Right ventricle myocardium superior (tissue), 1 donor: Measurements from ENCODE around the gene ABCA1. TPM values are rescaled to one million over a fixed set of nuclear protein-coding genes. Genes with fewer than 3 reads are reported as not detected.

ENCODE experiments used
- ATAC-seq: fragments of 200-7000 bp; cut with Tn5 transposase; one replicate; pipeline ENCODE4 v1.9.1; 2020; ENCODE audit warnings: mild to moderate bottlenecking; ENCODE audit not compliant: poor library complexity
- DNase-seq: peaks from one replicate; pipeline ENCODE4 v3.0.0-alpha.2; 2020
- intact Hi-C: fragments of 100-400 bp; cut with DNase I; formaldehyde crosslinking; loops from one replicate; pipeline ENCODE4 v1.11.2; 2022
- total RNA-seq: library from RNA; stranded (reverse); fragmentation: NEBNext Ultra II Directional; extraction: Animal tissue kit (Norgen Biotek cat#: 25700); gene quantifications from one replicate; pipeline ENCODE4 v1.2.1, GENCODE V29; 2021
- donor health status: DM: no; HTN: yes; CAD: no; lungs with severe emphysema.

The ABCA1 gene
- total RNA-seq, 1 donor from 2014 or later: 12.1 TPM

GRCh38 chr9:104750185-104750767 is 177.7 kb downstream of the ABCA1 start:
- ATAC-seq (no peak), DNase-seq (no peak)
- intact Hi-C loops: no loop called here

GRCh38 chr9:104748359-104749031 is 179.5 kb downstream of the ABCA1 start:
- ATAC-seq (peak; percentile 13), DNase-seq (no peak)
- intact Hi-C loops: no loop called here

DNA sequence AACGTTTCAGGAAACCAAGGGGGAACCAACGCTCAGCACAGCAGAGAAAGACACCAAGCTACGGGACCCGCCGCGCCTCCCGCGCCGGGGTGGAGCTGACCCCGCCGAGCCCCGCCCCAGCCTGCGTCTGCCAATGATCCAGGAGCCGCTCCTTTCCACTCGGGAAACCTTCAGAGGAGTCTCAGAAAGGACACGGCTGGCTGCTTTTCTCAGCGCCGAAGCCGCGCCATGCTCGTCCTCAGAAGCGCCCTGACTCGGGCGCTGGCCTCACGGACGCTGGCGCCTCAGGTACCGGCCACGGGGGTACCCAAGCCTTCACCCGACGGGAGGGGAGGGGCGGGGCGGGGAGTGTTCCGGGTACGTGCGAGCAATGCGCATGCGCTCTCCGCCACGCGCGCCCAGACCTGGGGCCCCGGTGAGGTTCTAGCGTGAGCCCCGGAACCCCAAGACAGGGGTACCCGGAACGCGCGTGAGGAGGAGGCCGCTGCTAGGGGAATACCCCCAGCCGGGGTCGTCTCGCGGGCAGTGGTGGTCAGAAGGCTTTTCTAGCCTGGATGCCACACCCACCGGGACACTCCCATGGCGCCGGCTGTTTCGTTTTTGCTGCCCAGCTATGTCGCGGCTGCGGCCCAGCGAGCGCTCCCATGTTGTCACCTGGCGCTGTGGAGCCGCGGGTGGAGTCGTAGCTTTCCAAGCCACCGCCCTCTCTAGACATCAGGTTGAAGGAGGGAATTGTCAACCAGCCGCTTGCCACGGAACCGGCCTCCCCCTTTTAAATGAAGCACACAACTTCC is 180.2 kb downstream of the ABCA1 start, which contains the start of gene NIPSNAP3A:
Gene NIPSNAP3A (plus strand): TSS at position 119 of the 794 bp plus-strand sequence. CDS start 110 bp downstream, at position 229.
- peak; percentile 97 for ATAC-seq
- intact Hi-C loops: no loop called here

GRCh38 chr9:104747245-104747564 is 180.8 kb downstream of the ABCA1 start:
- intact Hi-C loops: no loop called here
- peak; percentile 36 for ATAC-seq
- no peak for DNase-seq

More for the DNA sequence above, 180.2 kb downstream of the ABCA1 start, which contains the start of gene NIPSNAP3A:
- peak; percentile 94 for DNase-seq

DNA sequence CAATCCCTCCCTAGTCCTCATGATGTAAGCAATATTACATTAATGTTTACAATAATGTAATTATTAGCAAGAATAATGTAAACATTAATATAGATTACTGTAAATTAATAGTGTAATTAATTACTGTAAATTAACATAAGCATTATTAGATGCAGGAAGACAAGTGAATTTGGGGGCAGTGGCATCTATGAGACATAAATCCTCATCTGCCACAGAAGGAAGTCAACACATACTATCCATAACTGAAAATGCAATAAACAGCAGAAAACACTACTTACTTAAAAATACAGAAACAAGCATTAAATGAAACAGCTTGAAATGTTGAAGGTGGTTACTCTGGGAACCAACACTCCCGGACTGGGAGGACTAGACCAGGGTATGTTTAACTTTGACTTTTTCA is 181.2 kb downstream of the ABCA1 start:
- intact Hi-C loops: no loop called here
- DNase-seq (no peak), ATAC-seq (no peak)

GRCh38 chr9:104746285-104746684 is 181.7 kb downstream of the ABCA1 start:
- intact Hi-C loops: no loop called here
- DNase-seq (no peak), ATAC-seq (no peak)

GRCh38 chr9:104745852-104746251 is 182.1 kb downstream of the ABCA1 start:
- intact Hi-C loops: no loop called here
- DNase-seq (no peak), ATAC-seq (no peak)

DNA sequence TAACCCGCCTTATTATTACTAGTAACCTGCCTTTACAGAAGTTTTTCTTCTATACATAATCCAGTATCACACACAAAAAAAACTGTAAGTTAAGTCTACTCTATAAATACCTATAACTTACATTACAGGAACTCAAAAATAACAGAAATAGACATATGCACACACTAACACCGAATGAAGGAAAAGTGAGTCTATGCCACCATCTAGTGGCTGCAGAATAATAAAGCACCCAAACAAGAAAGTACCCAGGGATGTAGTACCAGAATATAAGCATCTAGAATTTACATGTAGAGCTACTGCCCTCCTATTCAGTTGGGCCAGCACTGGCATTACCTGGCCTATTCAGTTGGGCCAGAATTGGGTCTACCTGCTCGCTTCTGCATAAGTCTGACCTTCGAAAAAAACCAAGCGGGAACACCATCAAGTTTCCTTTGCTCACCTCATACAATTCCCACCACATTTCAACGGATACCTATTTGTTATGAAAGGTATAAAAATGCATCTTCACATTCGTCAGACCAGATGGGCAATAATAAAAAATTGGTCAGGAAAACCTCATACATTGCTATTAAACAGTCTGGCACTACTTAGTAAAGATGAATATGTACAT is 184.5 kb downstream of the ABCA1 start:
- ATAC-seq (no peak), DNase-seq (no peak)
- intact Hi-C loops: no loop called here

DNA sequence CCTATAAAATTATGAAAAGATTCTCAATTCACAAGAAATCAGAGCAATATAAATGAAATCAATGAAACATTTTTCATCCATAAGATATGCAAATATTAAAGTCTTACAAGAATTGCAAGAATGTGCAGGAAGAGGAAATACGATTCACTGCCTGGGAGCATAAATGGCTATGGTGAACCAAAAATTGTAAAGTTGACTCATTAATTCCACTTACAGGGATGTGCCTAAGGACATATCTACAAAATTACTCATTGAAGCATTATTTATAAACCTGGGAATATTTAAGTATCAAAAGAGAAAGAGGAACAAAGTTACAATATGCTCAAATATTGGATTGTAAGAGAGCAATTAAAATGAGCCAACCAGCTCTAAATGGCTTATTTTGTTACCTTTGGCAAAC is 187.3 kb downstream of the ABCA1 start:
- intact Hi-C loops: no loop called here
- DNase-seq (no peak), ATAC-seq (no peak)

DNA sequence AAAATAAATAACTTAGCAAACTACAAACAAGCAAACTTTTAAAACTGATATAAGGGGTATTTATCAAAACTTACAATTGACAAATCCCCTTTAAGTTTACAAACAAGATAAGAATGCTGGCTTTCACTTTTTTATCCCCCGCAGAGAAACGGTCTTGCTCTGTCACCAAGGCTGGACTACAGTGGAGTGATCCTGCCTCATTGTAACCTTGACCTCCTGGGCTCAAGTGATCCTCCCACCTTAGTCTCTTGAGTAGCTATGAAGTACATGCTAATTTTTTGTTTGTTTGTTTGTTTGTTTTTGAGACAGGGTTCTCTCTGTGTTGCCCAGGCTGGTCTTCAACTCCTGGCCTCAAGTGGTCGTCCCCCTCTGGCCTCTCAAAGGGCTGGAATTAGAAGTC is 189.5 kb downstream of the ABCA1 start:
- ATAC-seq (no peak), DNase-seq (no peak)
- intact Hi-C loops: no loop called here

Other genes starting within 250 kb of the ABCA1 start
- gene OR13D1, start 233.6 kb downstream of the ABCA1 start, total RNA-seq: not detected
- gene NIPSNAP3A, start 180.5 kb downstream of the ABCA1 start, total RNA-seq: 18.7 TPM
- 29.9 TPM for gene NIPSNAP3B, start 164.0 kb downstream of the ABCA1 start, total RNA-seq